ENCODE data around the gene FGF18.

FGF18 gene

DNA sequence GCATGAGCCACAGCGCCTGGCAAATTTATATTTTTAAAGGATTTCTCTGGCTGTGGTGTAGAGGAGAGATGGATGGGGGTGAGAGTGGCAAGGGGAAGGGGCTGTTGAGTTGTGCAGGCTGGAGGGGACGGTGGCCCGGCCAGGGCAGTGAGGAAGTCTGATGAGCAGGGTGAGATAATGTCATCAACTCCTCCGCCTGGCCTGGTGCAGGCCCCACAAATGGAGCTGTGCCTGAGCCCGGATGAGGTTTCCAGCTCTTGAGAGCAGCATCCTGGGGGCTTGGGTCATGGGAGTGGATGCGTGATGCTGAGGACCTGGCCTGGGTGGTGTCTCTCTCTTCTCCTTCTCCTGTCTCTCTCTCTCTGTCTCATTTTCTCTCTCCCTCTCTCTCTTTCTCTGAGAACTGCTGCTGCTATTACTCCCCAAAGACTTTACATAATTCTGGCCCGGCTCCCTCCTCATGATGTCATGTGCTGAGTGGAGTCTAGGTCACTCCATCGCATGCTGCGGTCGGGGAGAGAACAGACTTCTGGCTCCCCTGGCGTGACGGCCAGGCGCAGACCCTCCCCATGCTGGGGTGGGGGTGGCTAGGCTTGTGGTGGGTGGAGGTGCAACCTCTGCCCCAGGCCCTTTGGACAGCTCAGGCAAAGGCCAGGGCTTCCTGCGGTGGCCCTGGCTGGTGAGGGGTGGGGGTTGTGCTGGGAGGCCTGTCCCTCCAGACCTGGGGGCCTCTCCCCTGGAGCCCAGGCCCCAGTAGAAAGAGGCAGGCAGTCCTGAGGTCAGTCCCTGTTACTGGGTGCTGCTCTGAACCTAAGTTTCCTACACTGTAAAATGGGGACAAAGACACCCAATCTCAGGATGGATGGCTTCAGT, 26.4 kb downstream of the FGF18 start:
- no peak for DNase-seq

DNA sequence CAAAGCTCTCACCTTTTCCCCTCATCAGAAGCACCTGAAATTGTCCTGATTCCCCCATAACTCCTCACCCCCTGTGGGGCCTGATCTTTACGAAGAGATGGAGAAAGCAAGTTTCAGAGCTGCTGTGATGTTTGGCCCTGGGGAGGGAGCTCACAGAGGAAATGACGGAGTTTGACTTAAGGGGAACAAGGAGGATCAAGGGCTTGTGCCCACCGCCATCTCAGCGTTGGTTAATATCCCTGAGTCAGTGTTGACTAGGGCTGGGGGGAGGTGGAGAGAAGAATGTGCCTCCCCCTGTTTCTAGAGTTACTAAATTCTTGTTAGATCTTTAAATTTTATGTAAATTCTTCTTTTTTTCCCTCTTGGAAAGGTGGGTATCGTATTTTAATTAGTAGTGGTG, 27.8 kb downstream of the FGF18 start:
- DNase-seq, result no peak

DNA sequence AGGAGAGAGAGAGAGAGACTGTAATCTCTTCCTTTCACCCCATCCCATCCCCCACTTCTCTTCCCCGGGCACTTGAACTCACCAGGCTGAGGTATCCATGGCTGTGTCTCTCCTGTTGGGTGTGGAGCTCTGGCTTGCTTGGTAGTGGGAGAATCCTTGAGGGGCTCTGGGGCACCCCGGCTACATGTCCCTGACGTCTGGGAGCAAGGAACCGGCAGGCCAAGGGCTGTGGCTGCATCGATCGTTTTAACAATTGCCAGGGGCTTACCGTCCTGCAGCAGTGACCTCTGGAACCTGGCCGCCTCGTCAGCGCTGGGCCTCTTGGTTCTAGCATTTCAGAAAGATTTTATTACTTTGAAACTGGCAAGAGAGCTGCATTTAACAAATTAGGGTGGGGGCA, 30.0 kb downstream of the FGF18 start:
- DNase-seq, result no peak

DNA sequence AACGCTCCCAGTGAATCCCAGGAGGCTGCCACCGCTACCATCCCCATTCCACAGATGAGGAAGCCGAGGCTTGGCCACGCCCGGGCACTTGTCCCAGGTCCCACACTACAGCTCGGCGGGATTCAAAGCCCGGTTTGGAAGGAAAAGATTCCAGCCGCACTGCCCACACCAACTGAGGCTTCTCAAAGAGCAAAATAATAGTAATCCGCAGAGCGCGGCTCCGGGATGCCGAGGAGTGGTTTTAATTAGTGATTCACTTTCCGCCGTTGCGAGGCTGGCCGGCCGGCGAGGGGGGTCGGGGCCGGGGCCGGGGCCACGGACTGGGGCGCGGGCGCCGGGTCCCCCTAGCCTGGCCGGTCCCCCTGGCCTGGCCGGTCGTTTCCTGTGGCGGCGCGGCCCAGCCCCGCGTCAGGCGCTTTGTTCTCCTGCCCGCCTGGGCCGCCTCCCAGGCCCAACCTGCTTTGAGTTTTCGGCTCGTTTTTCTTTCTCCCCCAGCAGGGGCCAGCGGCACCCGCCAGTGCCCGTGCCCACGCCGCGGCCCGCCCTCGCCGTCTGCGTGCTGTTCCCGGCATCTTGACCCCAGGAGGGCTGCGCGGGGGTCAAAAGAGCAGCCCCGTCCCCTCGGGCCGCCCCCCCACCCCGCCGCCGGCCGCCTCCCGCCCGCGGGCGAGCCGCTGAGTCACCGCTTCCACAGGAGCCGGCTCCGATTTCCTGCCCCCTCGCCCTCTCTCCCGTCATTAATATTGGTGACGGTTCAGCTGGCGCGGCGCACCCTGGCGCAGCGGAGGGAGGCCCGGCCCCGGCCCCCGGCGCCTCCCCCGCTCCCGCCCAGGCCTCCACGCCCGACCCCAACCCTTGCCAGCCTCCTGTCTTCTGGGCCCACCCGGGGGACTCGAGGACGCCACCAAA, 31.2 kb downstream of the FGF18 start:
- DNase-seq, result peak; percentile 21

DNA sequence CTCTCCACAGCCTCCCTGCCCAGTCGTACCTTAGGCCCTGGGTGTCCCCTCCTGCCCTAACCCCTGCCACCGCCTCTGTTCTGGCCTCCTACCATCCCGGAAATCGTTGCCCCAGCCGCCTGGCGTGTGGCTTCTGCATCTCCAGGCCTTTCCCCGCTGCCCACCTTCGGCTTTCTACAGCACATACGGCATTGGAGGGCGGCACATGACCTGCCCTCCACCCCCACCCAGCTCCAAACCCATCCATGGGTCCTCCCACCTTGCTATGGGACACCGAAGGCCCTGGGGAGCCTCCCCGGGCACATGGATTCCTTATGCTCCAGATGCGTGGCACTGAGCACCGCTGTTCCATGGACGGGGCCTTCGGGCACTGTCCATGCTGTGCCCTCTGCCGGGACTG, 32.0 kb downstream of the FGF18 start:
- DNase-seq, result no peak

DNA sequence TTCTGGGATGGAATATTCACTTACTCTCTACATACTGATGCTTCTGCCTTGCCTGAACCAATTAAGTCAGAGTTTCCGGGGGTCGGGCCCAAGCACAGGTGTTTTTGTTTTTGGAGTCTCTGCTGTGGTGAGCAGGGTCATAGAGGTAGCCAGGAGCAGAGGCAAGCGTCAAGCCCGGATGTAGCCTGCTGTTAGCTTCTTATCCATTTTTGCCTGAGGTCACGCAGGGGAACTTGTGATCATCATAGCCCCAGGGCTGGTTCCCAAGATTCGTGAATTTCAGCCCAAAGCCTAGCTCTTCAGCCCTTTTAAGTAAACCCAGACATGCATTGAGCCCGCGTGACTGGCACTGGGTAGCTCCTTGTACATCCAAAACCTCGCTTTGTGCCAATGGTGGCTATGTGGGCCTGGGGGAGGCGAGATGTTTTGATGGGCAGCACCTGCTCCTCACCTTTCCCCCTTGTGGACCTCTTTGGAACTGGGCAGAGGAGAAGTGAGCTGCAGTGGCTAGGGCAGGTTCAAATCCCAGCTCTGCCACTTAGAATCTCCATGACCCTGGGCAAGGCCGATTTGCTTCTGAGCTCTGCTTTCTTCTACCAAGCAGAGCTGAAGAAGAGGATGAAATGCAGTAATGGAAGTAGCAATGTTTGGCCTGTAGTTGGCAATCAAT, 33.7 kb downstream of the FGF18 start:
- DNase-seq, result no peak

DNA sequence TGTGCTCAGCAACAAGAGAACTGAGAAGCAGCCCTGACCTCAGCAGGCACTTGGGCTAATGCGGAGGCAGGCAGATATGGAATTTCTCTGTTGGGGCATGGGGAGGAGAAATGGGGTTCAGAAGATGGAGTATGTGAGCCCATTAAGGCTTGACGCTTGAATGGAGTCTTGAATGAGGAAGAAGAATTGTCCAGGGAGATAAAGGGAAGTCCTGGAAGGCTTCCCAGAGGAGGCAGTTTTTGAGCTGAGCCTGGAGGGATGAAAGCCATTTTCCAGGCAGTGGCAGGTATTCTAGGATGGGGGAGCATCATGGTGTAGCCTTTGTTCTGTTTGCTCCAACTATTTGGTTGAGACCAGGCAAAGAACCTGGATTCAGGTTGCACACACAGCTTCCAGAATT, 34.5 kb downstream of the FGF18 start:
- no peak for DNase-seq

DNA sequence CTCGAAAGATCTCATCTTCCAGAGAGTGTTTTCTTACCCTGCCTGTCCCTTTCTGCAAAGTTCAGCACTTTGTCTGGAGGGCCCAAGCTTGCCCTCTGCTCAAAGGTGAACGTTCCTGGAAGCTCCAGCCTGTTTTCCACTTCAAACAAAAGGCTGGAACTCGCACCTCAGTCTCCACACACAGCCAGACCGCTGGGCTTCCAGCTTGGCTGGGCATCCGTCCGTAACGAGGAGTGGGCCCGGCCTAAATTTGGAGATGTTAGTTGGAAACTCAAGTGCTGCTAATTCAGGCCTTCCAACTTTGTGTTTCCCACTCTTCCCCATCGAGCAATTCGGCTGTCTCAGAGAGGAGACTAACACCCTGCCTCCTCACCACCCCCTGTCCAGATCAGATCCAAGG, 35.1 kb downstream of the FGF18 start:
- no peak for DNase-seq

DNA sequence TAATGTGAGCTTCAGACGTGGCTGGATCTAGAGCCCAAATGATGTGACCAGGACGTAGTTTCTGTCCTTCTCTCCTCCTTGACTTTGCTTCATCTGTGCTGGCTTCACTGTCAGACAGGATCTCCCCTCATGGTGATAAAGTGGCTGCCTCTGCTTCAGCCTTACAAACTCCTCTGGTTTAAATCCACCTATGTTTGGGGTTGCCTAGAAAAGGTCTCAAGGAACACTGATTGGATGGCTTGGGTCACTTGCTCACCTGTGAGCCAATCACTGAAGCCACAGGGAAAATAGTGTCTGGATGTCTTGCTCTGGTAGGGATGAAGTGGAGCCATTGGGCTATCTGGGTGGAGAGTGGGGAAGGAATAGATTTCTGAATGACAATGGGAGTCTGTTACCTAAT, 36.1 kb downstream of the FGF18 start:
- no peak for DNase-seq

DNA sequence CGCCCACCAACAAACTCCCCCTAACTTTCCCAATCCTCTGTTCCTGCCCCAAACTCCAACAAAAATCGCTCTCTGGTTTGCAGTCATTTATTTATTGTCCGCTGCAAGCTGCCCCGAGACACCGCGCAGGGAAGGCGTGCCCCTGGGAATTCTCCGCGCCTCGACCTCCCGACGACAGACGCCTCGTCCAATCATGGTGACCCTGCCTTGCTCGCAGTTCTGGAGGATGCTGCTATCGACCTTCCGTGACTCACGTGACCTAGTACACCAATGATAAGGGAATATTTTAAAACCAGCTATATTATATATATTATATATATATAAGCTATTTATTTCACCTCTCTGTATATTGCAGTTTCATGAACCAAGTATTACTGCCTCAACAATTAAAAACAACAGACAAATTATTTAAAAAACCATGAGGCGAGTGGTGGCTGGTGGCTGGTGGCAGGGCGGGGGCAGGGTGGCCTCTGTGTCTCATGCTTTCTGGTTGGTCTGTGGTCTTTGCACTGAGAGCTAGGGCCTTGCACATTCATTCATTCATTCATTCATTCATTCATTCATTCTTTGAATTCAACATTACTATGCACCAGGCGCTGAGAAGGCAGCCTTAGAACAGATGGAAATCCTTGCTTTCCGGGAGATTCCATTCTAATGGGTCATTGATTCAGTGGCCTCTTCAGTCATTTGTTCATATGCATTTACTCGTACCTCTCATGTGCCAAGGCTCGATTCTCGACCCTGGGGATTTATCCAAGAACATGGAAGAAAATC, 37.9 kb downstream of the FGF18 start:
- no peak for DNase-seq

DNA sequence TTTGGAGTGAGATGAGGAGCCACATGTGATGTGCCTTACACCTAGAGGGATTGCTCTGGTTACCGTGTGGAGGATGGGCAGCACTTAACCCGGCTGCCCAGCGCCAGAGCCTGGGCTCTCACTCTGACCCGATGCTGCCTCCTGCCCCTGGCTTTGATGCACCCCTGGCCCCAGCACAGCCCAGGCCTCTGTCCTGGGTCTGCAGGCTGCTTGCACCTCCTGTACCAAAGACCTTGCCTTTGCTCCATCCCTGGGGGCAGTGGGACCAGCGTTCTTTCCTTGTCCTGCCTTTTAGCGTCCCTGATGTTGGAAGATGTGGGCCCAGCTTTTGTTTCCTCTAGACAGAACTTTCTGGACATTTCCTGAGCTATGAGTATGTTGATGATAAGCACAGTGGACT, 40.4 kb downstream of the FGF18 start:
- no peak for DNase-seq

DNA sequence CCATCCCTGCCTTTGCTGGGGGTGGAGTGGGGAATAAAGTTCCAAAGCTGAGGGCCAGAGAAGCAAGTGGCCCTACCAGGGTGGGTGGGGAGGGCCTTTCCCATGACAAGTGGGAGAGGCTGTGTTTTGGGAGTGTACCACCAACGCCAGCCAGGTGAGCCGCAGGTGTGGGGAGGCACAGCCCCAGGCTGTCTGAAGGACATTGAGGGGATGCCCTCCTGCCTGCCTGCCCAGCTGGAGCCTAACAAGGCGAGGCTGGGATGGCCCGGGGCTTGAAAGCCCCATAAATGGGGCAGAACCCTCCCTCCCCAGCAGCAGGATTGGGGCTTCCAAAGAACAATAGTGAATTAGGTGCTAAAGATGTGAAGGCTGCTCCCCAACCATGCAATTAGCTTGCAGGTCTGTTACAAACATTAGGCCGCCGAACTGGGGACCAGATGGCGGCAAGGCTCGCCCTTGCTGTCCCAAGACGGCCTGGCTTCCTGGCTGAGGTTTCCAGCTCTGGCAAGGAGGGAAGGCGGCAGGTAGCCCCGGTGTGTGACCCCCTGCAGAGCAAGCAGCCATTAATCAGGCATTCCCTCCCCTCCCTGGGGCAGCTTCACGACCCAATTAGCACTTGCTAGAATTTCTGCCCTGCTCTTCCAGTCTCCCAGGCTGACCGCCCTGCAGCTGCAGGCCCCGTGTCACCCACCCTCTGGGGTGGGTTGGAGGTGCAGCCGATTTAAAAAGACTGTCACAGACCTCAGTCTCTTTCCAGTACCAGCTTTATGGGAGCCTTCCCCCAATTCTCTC, 42.9 kb downstream of the FGF18 start:
- DNase-seq, result no peak

DNA sequence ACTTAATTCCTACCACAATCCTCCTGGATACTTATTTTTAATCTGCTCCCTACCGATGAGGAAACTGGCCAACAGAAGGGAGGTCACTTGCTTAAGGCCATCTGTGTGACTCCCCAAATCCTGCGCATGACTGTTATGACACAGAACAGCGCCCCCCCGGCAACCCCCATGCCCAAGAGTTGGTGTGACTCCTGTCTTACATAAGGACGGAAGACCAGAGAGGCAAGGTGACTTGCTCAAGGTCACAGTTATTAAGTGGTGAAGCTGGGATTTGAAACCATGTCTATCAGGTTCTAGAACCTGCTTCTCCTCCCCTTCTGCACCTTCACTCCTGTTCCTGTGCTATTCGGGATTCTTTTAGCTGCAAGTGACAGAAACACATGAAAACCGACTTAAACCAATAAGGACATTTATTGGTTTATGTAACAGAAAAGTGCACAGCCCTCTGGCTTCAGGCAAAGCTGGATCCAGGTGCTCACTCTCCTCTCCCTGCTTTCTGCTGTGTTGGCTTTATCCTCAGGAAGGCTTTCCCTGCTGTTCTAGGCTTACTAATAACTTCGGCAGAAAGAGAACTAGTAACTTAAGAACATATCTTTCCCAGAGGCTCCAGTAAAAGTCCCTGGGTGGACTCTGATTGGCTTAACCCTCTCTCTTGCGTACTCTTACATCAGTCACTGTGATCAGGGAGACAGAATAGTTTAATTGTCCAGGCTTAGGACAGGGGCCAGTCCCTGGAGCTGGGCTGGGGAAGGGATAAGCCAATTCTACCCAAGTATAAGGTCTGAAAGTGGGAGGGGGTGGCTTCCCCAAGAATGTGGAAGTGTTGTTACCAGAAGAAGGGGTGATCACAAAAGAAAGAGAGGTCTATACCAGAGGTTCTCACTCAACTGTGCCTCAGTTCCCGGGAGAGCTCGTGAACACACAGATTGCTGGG, 43.7 kb downstream of the FGF18 start:
- DNase-seq, result no peak

DNA sequence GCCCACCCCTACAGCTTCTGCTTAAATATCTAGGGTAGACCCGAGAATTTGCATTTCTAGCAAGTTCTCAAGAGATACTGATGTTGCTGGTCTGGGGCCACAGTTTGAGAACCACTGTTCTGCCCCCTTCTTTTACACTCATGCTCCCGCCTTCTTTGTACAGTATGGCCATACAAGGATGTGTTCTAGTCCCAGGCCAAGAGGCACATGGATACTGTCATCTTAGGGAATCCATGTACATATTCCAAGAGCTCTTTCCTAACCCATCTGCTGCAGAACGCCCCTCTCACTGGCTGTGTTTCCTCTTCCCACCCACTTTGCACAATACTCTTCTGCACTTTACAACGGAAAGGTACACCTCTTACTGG, 44.4 kb downstream of the FGF18 start:
- no peak for DNase-seq

DNA sequence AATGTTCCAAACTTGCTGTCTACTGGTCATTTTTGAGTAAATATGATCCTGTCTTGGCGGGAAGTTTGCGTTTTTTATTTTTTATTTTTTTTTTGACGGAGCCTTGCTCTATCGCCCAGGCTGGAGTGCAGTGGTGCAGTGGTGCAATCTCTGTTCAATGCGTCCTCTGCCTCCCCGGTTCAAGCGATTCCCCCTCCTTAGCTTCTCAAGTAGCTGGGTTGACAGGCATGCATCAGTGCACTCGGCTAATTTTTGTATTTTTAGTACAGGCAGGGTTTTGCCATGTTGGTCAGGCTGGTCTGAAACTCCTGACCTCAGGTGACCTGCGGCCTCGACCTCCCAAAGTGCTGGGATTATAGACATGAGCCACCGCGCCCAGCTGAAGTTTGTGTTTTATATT, 45.4 kb downstream of the FGF18 start:
- DNase-seq, result no peak

DNA sequence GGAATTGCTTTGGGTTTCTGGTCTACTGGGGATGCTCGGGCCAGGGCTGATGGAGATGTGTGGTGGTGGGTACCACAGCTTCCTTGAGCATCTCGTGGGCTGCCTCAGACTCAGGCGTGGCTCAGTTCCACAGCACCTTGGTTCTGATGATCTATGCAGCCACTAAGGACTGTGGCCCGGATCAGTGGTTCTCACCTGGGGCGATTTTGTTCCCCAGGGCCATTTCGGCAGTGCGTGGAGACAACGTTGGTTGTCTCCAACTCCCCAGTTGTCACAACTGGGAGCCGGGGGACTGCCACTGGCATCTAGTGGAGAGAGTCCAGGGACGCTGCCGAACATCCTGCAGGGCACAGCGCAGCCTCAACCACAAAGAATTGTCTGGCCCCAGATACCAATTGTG, 47.7 kb downstream of the FGF18 start:
- DNase-seq, result no peak

DNA sequence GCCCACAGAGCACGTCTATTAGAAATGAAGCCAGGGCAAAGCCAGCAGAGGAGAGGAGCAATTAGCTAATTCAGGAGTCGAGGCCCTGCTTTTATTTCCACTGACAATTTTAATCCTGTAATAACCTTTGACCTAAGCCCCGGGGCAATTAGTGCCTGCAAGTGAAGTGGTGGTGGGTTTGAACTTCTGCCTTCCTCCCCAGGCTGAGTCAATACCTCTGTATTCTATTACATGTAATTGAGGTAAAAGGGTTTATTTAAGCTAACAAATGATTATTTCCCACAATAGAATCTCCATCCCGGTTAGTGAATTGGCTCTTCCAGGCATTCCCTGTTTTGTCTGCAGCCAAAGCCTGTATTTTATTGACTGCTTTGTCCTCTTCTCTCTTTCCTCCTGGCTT, 49.9 kb downstream of the FGF18 start:
- DNase-seq, result no peak

DNA sequence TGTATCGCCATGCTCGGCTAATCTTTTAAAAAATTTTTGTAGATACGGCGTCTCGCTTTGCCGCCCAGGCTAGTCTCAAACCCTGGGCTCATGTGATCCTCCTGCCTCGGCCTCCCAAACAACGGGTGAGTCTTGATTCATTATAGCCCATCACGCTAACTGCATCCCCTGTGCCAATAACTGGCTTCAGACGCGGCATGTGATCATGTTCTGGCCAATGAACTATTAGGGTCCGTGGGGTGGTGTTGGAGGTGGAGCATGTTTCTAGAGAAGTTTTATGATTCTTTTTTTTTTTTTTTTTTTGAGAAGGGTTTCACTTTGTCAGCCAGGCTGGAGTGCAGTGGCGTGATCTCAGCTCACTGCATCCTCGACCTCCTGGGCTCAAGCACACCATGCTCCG, 51.0 kb downstream of the FGF18 start:
- no peak for DNase-seq

DNA sequence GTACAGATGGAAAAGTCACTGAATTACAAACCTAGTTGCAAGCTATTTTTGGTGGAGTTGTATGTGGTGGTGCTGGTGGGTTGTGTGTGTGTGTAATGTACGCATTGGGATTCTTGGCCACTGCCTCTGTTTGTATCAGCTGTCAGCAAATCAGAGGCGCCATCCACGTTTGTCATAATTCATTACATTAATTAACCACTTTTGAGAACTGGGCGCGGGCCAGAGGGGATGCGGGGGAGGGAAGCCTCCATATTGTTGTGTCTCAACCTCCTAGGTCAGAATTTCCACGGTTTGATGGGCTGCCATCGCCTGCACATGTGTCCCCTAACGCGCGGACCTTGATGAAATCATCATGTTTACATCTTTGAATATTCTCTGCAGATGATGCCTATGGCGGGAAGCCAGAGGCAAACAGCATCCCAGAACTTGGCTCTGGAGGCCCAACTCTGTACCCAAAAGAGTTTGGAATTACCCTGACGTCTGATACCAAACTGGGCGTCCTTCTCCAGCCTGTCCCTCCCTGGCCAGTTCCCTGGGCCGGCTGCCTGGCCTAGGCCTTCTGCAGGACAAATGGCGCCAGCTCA, 54.9 kb downstream of the FGF18 start:
- no peak for DNase-seq

DNA sequence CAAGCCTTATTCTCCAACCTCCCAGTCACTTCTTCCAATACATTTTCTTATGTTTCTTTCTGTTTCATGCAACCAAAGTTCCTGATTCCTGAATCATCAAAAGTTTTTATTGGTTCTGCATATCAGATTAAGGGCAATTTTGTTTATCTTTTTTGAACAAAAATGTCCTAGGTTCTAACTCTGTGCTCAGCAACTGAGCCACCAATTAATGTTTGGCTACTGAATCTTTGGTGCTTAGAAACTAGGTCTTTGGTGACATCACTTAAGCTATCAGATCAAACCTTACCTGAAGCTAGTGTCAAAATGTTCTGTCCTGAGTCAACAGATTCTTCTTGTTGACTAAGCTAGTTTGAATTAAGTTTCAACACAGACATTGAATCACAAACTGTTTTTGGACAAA, 56.1 kb downstream of the FGF18 start:
- DNase-seq, result no peak
